ENCODE results near the gene BABAM2. TPM values are rescaled to one million over a fixed set of nuclear protein-coding genes. Genes with fewer than 3 reads are reported as not detected.

Gene BABAM2
- total and polyA plus RNA-seq, 9 of the 15 experiments (the other 6 are each of a cell fraction or from before 2014, with no cell fraction given) = 10.9 to 37.4 (median 25.6) TPM

- TF ChIP-seq CREB3L1 (IDR thresholded peaks at IDR 0.05; ENCODE audit: borderline replicate concordance, low read depth) (no peak), SRF (CRISPR knock-in tag; IDR thresholded peaks at IDR 0.05) (no peak), PRMT5 (CRISPR knock-in tag; IDR thresholded peaks at IDR 0.05) (no peak), CBFA2T3 (IDR thresholded peaks at IDR 0.05) (no peak), CLOCK (CRISPR knock-in tag; IDR thresholded peaks at IDR 0.05; ENCODE audit: borderline replicate concordance) (no peak), SAFB (IDR thresholded peaks at IDR 0.05; ENCODE audit: borderline replicate concordance, low read depth, low read length) (no peak)
Measured at GRCh38 chr2:27914805-27915175, 24.3 kb downstream of the BABAM2 start (continued).

- H3K4me1 ChIP-seq (replicated peaks in 1 of 2; ENCODE audit: control insufficient read depth in 2 of 2, insufficient read depth in 2 of 2, low read length in 2 of 2) = no peaks in the 10 kb centered on the region; a peak in 2 of 5 replicates
- H3K79me2 ChIP-seq (ENCODE audit: control insufficient read depth, insufficient read depth, low read length) = no peaks in the 10 kb centered on the region
- no peaks in the 10 kb centered on the region for H3K9me3 ChIP-seq (replicated peaks; ENCODE audit: control insufficient read depth, insufficient read depth, low read depth, low read length)
- H4K20me1 ChIP-seq (replicated peaks; ENCODE audit: control insufficient read depth, insufficient read depth, low read length) = no peaks in the 10 kb centered on the region
- no peaks in the 10 kb centered on the region for H3K36me3 ChIP-seq (ENCODE audit: control insufficient read depth, insufficient read depth, low read length)
- no peak overlapping the region for H3K9ac ChIP-seq (ENCODE audit: insufficient read depth in 1 of 2, low read depth in 2 of 2, low read length in 2 of 2)
- FAIRE-seq (no peak), ATAC-seq (no peak), DNase-seq (ENCODE audit: extremely low read depth in 1 of 4, low spot score in 3 of 4) (no peak)
- in situ Hi-C loops (cut with MboI) = no loop called here
- CTCF ChIA-PET (ENCODE audit: low intra/inter-chr PET ratio) = no interaction called here
- H3K27ac ChIP-seq (ENCODE audit: extremely low read depth, low read depth, low read length) = no peak overlapping the region
- no peak overlapping the region for H2AFZ ChIP-seq (ENCODE audit: low read depth, low read length)
- H3K9me1 ChIP-seq (ENCODE audit: control insufficient read depth, insufficient read depth, low read length) = no peaks in the 10 kb centered on the region
- no TSS peak for BruUV-seq (replicated peaks)
- no peak overlapping the region for H3K4me3 ChIP-seq
- intact Hi-C loops (cut with micrococcal nuclease) = no loop called here
- POLR2A ChIA-PET = no interaction called here
- no peaks in the 10 kb centered on the region for H3K27me3 ChIP-seq (ENCODE audit: control insufficient read depth in 2 of 2, insufficient read depth in 2 of 2, low read length in 2 of 2)
- WGBS (ENCODE audit: insufficient coverage, low coverage, missing lambda C conversion rate) = 40% methylated on average over 5 of the region's 5 CpGs
- H3K4me2 ChIP-seq (ENCODE audit: insufficient read depth, low read length) = no peak overlapping the region
- no peak for TF ChIP-seq CREB1 (IDR thresholded peaks at IDR 0.05)
- TF ChIP-seq CREB1 (CRISPR knock-in tag; IDR thresholded peaks at IDR 0.05) = no peak
- no peak for TF ChIP-seq CTCF (IDR thresholded peaks at IDR 0.05 in 2 of 3, conservative IDR thresholded peaks at IDR 0.05 in 1 of 3; ENCODE audit: insufficient read depth in 2 of 3, low read depth in 1 of 3, low read length in 3 of 3)
- no peak for TF ChIP-seq MYBL2 (IDR thresholded peaks at IDR 0.05; ENCODE audit: low read depth)
- no peak for TF ChIP-seq MYBL2 (CRISPR knock-in tag; IDR thresholded peaks at IDR 0.05; ENCODE audit: borderline replicate concordance)
- no peak for TF ChIP-seq ETV5 (CRISPR knock-in tag; IDR thresholded peaks at IDR 0.05; ENCODE audit: low read depth)
- no peak for TF ChIP-seq NR2C2 (CRISPR knock-in tag; IDR thresholded peaks at IDR 0.05)
- no peak for TF ChIP-seq NR2C2 (tag; IDR thresholded peaks at IDR 0.05)
- no peak for TF ChIP-seq ZNF444 (CRISPR knock-in tag; IDR thresholded peaks at IDR 0.05)
- no peak for TF ChIP-seq HMGN3 (IDR thresholded peaks at IDR 0.05; ENCODE audit: borderline replicate concordance, extremely low read depth, insufficient read length, low read depth, low read length)
- no peak for TF ChIP-seq ZNF133 (CRISPR knock-in tag; IDR thresholded peaks at IDR 0.05)
- TF ChIP-seq ZNF316 (IDR thresholded peaks at IDR 0.05) = no peak
Measured at GRCh38 chr2:27915191-27915590, 24.7 kb downstream of the BABAM2 start.
